Measurements from ENCODE around the gene EFNA1. TPM values are rescaled to one million over a fixed set of nuclear protein-coding genes. Genes with fewer than 3 reads are reported as not detected.

Gene EFNA1
- total and polyA plus RNA-seq, 2 donors (not counting 3 experiments of a cell fraction or from before 2014, with no cell fraction given) = 107 to 289 TPM

DNA sequence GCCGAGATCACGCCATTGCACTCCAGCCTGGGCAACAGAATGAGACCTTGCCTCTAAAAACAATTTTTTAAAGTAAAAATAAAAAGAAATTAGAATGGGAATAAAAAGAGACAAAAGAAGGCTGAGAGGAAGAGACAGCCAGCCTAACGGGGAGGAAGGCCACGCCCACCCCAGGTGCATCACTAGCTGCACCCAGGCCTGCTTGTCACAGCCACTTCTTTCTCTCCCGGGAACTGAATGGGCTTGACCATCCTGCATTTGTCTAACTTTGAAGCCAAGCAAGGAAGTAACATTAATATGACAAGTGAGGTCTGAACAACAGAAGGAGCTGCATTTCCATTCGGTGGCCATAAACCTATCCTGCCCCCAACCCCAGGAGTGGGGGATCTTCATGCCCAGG lies 20.8 kb upstream of the EFNA1 start:
- Histone ChIP-seq H3K36me3 (ENCODE audit: control insufficient read depth in 2 of 2, extremely low read depth in 1 of 2, insufficient read depth in 2 of 2, low read length in 2 of 2) (no peaks in the 10 kb centered on the region), H3K9me1 (replicated peaks; ENCODE audit: control insufficient read depth, extremely low read depth, insufficient read depth, low read length) (no peaks in the 10 kb centered on the region), H2AFZ (ENCODE audit: low read depth, low read length) (no peak overlapping the region), H3K9ac (replicated peaks; ENCODE audit: extremely low read depth, insufficient read depth, low read length) (no peak overlapping the region), H3K9me3 (replicated peaks; ENCODE audit: control insufficient read depth, insufficient read depth, low read length) (no peaks in the 10 kb centered on the region), H3K4me1 (ENCODE audit: control insufficient read depth, extremely low read depth, insufficient read depth, low read length) (peaks cover 3% of the 10 kb centered on the region), H3K4me2 (ENCODE audit: insufficient read depth, low read length) (no peak overlapping the region), H3K27ac (ENCODE audit: insufficient read depth, low read depth, low read length) (no peak overlapping the region), H3K4me3 (replicated peaks in 1 of 3; ENCODE audit: insufficient read depth in 1 of 3, low read depth in 1 of 3, low read length in 3 of 3) (no peak overlapping the region), H4K20me1 (replicated peaks; ENCODE audit: control insufficient read depth, extremely low read depth, insufficient read depth, low read length) (no peaks in the 10 kb centered on the region), H3K27me3 (ENCODE audit: control insufficient read depth in 2 of 2, insufficient read depth in 2 of 2, low read length in 2 of 2) (peaks cover 6 to 9% of the 10 kb centered on the region in 2 experiments), H3K79me2 (ENCODE audit: control insufficient read depth, insufficient read depth, low read length) (no peaks in the 10 kb centered on the region)
- intact Hi-C loops (cut with micrococcal nuclease) (no loop called here), dilution Hi-C loops (cut with MboI; ENCODE audit: extremely low pct_ligation_motif_present, low sequenced_read_pairs) (no loop called here)
- CTCF ChIA-PET = interaction anchor here (1.0 to 5.9 kb wide), 5 partner anchors 9 to 60 kb away, joined by 3 to 37 read pairs (median 5); no protein-coding TSS in a partner anchor
- no peak for TF ChIP-seq EZH2 (IDR thresholded peaks at IDR 0.05; ENCODE audit: borderline replicate concordance, low read depth, low read length, severe bottlenecking)
- TF ChIP-seq POLR2A (IDR thresholded peaks at IDR 0.05; ENCODE audit: low read depth, low read length) = no peak
- no peak for TF ChIP-seq MYC (IDR thresholded peaks at IDR 0.05; ENCODE audit: low read depth, low read length)
- TF ChIP-seq JUN (IDR thresholded peaks at IDR 0.05; ENCODE audit: borderline replicate concordance, insufficient read depth, insufficient read length, low read depth) = no peak
- no peak for TF ChIP-seq FOS (IDR thresholded peaks at IDR 0.05; ENCODE audit: borderline replicate concordance, insufficient read depth, low read length)
- TF ChIP-seq, protein P1, sequence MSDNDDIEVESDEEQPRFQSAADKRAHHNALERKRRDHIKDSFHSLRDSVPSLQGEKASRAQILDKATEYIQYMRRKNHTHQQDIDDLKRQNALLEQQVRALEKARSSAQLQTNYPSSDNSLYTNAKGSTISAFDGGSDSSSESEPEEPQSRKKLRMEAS (IDR thresholded peaks at IDR 0.05; ENCODE audit: insufficient read depth, insufficient read length) = no peak
- no peak for TF ChIP-seq CTCF (IDR thresholded peaks at IDR 0.05; ENCODE audit: extremely low read depth in 1 of 2, insufficient read depth in 1 of 2, low read depth in 1 of 2, low read length in 2 of 2)
- TF ChIP-seq GATA2 (IDR thresholded peaks at IDR 0.05; ENCODE audit: insufficient read depth, insufficient read length, low read depth, low read length) = no peak
- no peak for TF ChIP-seq POLR2AphosphoS5 (IDR thresholded peaks at IDR 0.05; ENCODE audit: insufficient read depth, low read depth, low read length)
- POLR2A ChIA-PET = no interaction called here
- no peak for DNase-seq (ENCODE audit: low read depth, low spot score)
- no peak for FAIRE-seq
- no TSS peak for BruUV-seq (replicated peaks)
